GM21423 (cell line): Measurements from ENCODE around the gene SAMD9.
A peak's percentile ranks its signal among the peaks of the same experiment; 100 is the strongest.
"Not testable (repeated sequence)": the region's sequence is repeated elsewhere in the genome, so short reads cannot be mapped to it uniquely, and the experiment has no call there.

Experiments used
- ATAC-seq: cut with Tn5 transposase; IDR thresholded peaks from one replicate; pipeline ENCODE4 v1.9.1; 2021; ENCODE audit warnings: mild to moderate bottlenecking, moderate library complexity; ENCODE audit not compliant: unreplicated experiment

Gene SAMD9

GRCh38 chr7:93120592-93121549 lies 3.1 kb upstream of the SAMD9 start:
- no peak for ATAC-seq

- ATAC-seq = no peak
Observed at GRCh38 chr7:93119191-93119905, 1.6 kb upstream of the SAMD9 start.

GRCh38 chr7:93117327-93117726 lies 452 bp downstream of the SAMD9 start:
- ATAC-seq = no peak

- ATAC-seq = no peak
Observed at GRCh38 chr7:93115796-93116195, 2.0 kb downstream of the SAMD9 start.

- no peak for ATAC-seq
Observed at GRCh38 chr7:93108003-93108402, 9.8 kb downstream of the SAMD9 start.

- no peak for ATAC-seq
Observed at GRCh38 chr7:93097388-93097787, 20.4 kb downstream of the SAMD9 start.

- peak; percentile 76 for ATAC-seq
Observed at GRCh38 chr7:93092757-93093370, 24.9 kb downstream of the SAMD9 start.

- not testable (repeated sequence) for ATAC-seq
Observed at GRCh38 chr7:93073357-93073756, 44.4 kb downstream of the SAMD9 start.

DNA sequence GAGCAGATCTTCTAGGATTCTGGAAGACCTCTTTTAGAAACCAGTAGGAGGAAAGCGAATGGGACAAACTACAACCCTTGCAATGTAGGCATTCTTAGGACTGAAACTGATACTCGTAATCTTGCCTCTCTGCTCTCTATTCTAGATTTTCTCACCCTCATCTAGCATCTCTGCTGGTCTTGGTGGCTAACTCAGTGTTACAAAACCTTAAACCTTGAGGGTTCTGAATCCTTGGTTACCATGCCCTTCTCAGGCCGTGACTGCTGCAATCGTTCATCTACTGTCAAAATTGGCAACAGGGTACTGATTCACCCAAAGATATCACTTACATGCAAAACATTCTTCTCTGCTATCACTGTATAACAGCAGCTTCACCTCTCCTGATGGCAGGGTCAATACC lies 55.2 kb downstream of the SAMD9 start:
- ATAC-seq = no peak

DNA sequence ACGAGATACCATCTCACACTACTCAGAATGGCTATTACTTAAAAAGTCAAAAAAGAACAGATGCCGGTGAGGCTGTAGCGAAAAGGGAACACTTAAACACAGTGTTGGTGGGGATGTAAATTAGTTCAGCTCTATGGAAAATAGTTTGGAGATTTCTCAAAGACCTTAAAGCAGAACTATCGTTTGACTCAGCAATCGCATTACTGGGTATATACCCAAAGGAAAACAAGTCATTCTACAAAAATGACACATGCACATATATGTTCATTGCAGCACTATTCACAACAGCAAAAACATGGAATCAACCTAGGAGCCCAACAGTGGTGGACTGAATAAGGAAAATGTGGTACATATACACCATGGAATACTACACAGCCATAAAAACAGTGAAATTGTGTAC lies 56.9 kb downstream of the SAMD9 start:
- no peak for ATAC-seq

- no peak for ATAC-seq
Observed at GRCh38 chr7:93060025-93060424, 57.8 kb downstream of the SAMD9 start.

DNA sequence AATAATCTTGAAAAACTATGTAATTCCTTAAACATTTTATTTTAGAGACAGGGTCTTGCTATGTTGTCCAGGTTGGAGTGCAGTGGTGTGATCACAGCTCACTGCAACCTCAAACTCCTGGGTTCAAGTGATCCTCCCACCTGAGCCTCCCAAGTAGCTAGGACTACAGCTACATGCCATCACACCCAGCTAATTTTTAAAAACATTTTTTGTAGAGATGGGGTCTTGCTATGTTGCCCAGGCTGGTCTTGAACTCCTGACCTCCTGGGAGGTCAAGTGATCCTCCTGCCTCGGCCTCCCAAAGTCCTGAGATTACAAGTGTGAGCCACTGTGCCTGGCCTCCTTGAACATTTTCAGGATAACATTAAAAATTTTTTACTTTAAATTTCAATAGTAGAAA lies 61.2 kb downstream of the SAMD9 start:
- not testable (repeated sequence) for ATAC-seq

DNA sequence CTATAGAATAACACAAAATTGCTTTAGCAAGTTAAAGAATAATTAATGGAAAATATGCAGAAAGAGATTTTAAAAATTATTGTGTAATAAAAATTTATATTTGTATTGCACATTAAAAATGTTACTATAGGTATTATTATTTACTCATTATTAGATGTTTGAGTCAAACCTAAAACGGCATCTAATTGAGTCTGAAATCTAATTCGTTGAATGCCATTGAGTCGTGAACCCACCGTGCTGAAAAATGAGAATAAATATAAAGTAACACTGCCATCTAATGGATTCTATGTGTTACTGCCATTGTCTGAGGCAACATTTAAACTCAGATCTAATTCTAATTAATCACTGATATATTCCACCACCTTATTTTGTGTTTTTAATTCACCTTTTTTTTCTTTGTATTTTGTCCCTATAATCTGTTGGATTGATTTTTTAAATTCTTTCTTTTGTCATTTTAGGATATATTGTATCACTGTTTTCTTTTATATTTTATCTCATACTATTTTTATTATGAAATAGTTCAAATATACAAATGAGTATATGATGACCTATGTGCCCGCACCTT lies 62.2 kb downstream of the SAMD9 start:
- peak; percentile 66 for ATAC-seq

- no peak for ATAC-seq
Observed at GRCh38 chr7:93054975-93055374, 62.8 kb downstream of the SAMD9 start.

DNA sequence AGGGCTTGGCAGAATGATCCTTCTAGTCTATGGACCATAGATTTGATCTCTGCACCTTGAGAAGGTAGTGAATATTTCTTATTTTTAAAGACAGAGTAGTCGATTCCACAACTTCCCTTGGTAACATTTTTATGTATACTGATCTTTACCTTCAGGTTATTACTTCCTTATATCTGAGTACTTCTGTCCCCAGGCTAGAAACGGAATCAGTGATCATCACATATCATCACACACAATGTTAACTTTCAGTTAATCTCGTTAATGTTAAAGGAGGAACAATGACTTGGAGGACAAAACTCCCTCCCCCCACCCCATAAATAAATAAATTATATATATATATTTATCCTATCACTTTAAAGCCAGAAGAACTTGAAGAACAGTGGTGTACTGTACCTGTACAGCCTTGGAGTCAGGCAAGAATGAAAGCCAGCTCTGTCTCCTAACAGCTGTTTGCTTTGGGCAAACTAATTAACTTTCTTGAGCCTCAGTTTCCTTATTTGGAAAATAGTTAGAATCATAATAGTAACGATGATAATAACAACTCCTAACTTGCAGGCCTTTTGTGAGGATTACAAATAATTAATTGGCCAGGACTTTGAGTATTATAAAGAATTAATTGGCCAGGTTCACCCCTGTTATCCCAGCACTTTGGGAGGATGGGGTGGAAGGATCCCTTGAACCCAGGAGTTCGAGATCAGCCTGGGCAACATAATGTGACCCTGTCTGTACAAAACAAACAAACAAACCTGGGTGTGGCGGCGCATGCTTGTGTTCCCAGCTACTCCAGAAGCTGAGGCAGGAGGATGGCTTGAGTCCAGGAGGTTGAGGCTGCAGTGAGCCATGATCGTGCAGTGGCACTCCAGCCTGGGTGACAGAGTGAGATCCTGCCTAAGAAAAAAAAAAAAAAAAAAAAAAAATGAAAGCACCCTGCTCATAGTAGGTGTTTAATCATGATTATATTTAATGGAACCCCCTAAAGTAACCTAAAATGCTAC lies 63.5 kb downstream of the SAMD9 start:
- ATAC-seq = no peak

DNA sequence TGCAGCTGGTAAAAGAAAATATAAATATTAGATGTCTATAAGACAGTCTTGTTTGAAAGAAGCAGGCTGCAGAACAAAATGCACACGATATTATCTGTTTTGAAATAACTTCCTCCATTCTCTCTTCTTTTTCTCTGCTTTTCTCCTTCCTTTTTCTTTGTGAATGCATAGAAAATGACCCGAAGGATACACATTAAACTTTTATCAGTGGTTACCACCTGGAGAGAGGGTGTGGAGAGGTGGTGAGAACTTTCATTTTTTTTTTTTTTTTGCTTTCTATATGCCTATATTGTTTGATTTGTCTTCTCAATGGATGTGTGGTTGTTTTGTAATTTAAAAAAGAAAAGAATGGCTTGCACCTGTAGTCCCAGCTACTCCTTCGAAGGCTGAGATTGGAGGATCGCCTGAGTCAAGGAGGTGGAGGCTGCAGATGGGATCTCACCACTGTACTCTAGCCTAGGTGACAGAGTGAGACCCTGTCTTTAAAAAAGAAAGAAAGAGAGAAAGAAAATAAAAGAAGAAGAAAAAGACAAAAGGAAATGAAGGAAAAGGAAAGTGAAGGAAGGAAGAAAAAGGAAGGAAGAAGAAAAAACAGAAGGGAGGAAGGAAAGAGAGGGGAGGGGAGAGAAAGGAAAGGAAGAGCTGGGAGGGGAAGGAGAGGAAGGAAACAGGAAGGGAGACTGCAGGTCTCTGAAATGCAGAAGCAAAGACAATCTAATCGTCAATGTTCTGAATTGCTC lies 64.4 kb downstream of the SAMD9 start:
- no peak for ATAC-seq

GRCh38 chr7:93051660-93052059 lies 66.1 kb downstream of the SAMD9 start:
- no peak for ATAC-seq
